ENCODE results near the gene PSME3.

The PSME3 gene

DNA sequence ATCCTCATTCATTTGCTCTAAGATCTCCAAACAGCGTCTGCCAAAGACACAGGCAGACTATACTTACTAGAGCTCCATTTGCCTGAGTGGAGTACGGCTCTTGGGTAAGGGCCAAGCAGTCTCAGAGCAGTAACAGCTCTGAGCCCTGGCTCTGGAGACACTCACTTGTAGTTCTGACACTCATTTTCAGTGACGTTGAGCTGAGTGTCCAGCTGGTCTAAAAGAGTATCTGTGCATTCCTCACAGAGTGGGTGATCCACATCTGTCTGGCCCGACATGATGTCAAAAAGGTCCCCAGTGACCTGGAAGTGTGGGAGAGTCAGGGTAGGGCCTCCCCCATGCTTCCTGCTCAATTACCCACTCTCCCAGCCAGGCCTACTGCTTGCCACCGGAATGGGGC lies 14.8 kb upstream of the PSME3 start:
- no peak for DNase-seq

DNA sequence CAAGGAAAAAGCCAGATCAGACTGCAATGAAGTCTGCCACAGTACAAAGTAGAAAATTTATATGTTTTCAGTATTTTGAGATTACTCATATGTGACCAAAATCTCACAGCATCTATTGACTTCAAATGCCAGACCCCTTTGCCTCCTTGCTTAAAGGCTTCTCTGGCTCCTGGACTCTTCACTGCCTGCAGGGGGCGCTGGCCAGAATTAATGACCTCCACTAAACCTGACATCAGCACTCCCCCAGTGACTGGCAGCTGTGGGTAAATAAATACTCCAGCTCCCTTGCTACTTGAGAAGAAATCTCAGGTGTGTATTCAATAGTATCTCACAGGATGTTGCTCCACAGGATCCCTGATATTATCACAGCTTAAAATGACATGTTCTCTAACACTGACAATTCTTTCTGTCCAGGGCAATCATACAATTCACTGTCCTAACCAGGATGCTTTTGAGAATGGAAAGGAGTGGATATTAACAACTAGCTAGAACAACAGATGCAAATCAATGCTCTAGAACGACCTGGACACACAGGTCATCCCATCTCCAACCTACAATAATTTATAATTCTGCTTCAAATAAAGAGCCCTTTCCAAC lies 13.2 kb upstream of the PSME3 start:
- peak; percentile 81 for DNase-seq

DNA sequence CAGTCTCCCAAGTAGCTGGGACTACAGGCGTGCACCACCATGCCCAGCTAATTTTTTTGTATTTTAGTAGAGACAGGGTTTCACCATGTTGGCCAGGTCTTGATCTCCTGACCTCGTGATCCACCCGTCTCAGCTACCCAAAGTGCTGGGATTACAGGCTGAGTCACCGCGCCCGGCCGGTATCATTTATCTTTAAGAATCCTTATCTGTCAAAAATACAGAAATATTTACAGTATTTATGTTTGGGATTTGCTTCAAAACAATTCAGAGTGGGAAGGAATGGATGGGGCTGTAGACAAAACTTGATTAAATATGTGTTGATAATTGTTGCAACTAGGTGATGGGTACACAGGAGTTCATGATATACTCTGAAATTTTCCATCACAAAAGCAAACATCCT lies 12.0 kb upstream of the PSME3 start:
- no peak for DNase-seq

DNA sequence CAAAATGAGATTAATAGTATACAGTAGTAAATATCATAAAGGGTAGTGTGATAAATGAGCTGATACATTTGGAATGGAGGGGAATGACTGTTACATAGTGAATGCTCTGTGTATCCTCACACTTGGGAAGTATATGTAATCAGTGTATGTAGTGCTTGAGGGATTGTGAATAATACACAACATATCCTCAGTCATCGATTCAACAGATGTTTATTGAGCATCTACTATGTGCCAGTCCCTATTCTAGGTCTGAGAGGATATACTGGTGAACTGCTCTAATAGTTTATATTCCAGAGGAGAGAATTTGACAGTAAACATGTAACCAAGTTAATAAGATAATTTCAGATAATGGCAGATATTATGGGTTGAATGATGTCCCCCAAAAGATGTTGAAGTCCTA lies 5.7 kb upstream of the PSME3 start:
- no peak for DNase-seq

DNA sequence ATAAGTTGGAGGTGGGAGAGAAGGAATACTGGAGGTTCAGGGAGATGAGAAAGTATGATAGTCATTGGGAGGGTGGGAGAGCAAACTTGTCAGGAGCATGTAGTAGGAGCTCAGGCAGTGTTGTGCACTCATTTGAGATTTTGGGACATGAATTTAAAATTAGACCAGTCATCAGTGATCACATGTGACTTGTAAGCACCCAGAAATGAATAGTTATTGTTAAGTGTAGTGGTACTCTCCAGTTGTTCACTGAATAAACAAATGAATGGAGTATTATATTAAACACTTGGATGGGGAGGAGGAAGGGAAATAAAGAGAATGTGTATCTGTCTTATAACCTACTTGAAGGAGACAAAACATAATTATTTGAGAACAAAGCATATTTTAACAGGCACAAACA lies 2.2 kb upstream of the PSME3 start:
- no peak for DNase-seq

DNA sequence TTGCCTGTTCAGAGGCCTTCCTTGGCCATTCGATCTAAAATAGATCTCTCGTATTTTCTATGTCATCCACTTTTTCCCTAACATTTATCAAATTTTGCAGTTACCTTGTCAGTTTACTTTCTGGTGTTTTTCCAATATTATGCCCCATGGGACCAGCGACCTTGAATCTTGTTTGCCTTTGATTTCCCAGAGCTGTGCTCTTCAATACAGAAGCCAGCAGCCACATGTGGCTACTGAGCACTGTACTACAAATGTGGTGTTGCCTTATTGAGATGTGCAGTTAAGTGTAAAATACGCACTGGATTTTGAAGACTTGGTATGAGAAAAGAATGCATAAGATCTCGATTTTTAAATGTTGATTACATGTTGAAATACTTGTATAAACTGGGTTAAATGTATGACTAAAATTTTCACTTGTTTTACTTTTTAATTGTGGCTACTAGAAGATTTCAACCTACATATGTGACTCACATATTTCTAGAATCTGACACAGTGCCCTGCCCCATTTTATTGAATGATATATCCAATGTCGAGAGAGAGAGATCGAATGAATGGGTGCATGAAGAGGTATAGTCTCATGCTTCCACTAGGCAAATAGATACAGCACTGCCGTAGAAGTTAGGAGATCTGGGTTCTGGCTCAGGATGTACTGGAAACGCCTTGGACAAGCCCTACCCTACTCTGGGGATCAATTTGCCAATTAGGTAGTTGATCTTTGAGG lies 824 bp upstream of the PSME3 start:
- no peak for DNase-seq

DNA sequence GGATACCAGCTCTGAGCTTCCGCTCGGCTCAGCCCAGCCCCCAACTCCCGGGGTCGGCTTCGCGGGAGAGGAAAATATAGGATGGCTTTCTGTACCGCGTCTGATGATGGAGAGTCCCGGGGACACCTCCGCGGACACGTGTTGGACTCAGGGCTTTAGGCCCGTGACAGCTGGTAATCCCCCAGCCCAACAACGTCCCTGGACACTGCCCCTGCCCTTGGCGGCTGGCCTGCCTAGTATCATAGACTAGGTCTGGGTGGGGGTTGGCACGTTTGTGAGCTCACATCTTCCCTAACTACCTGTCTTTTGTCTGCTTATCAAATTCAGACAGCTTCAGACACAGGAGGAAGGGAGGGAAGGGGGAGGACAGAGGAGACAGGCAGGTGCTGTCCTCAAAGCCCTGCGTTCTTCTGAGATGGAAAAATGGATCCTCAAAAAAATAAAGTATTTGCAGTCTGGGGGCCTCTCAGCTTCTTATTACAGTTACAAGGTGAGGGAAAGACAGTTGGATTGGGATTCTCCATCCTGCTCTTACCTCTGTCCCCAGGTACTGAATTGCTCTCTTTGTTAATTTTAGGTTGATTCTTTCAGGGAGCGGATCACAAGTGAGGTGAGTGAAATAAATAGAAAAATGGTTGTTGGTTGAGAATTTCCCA lies 698 bp downstream of the PSME3 start:
- no peak for DNase-seq

DNA sequence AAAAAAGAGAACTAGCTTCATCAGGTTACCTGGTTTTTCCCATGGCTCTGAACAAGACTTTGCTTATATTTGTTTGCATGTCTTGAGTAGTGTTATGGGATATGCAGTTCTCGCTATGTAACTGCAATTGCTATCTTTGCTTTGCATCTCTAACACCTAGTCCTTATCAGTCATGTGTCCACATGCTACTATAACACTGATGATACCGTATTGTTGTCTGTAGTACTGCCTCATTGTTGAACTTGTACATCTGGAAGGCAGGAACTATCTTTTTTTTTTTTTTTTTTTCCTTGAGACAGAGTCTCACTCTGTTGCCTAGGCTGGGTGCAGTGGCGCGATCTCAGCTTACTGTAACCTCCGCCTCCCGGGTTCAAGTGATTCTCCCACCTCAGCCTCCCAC lies 2.5 kb downstream of the PSME3 start:
- DNase-seq, result no peak

DNA sequence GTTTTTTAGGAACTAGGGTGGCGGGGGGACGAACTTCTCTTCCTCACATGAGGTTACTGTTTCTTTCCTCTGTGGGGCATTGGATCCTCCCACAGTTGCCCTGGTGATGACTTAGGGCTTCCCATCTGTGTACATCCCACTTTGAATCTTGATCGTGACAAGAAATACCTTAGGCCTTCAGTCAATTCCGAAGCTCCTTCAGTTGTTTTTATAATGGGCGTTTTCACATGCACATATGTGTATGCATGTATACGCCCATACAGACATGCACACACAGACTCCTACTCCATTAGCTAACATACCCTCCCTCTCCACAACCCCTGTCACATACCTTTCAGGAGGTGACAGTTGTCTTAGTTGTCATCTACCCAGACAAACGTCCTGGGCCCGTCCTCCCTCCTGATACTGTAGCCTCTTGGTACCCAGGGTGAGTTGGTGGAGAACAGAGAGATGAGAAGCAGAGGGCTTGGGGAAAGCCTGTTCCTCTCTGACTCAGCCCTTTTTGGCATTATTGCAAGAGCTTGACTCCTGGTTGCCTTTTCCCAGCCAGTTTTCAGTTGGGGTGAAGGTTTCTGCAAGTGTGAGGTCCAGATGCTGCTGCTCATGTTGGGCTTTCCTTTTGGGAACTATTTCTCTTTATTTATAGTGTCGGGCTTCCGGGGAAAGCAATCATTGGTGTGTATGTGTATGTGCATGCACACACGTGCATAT lies 8.9 kb downstream of the PSME3 start:
- no peak for DNase-seq

DNA sequence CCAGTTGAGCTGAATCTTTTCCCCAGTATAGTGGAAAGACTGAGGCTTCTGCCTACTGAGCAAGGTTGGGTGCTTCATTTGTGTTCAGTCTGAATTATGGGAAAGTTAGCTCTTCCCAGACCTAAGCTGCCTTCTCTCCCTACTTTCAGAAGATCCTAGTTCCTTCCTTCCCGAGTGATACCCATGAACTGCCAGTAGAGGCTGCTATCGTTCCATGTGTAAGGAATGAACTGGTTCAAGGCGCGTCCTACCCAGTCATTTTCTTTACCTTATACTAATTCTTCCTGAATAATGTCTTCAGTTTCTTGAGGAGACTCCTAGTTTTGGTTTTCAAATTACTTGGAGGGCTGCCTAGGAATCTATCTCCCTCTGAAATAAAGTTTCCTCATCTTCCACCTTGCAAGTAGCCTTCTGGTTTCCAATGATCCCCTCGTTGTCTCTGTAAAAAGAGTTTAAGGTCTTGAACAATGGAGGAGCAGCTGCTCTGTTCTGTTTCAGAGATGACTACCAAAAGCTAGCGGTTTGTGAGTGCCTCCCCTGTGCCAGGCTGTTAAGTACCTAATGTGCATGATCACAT lies 10.2 kb downstream of the PSME3 start:
- peak; percentile 61 for DNase-seq

DNA sequence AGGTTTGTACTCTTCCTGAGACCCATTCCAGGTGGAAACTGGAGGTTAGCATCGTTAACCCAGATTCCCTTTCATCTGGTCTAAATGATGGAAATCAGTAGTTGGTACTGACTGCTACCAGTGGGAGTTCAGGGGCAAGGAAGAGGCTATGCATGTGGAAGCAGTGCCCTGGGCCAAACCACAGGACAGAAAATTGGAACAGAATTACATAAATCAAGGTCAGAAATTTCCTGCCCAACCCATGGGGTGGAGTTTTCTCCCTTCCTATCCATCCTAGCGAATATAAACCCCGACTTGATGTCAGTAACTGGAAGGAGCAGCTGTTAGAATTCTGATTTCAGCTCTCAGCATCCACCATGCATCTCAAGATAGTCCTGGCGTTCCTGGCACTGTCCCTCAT lies 11.1 kb downstream of the PSME3 start, which contains the start of gene AOC2:
TSS of gene AOC2 (plus strand) at position 310 of the 400 bp plus-strand sequence. CDS start at position 357, 47 bp downstream.
- DNase-seq, result no peak

DNA sequence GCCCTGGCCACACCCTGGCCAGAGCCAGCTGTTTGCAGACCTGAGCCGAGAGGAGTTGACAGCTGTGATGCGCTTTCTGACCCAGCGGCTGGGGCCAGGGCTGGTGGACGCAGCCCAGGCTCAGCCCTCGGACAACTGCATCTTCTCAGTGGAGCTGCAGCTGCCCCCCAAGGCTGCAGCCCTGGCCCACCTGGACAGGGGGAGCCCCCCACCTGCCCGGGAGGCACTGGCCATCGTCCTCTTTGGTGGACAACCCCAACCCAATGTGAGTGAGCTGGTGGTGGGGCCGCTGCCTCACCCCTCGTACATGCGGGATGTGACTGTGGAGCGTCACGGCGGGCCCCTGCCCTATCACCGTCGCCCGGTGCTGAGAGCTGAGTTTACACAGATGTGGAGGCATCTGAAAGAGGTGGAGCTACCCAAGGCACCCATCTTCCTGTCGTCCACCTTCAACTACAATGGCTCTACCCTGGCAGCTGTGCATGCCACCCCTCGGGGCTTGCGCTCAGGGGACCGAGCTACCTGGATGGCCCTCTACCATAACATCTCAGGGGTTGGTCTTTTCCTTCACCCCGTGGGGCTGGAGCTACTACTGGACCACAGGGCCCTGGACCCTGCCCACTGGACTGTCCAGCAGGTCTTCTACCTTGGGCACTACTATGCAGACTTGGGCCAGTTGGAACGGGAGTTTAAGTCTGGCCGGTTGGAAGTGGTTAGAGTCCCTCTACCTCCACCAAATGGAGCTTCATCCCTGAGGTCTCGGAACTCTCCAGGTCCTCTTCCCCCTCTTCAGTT lies 11.8 kb downstream of the PSME3 start:
- DNase-seq, result no peak

DNA sequence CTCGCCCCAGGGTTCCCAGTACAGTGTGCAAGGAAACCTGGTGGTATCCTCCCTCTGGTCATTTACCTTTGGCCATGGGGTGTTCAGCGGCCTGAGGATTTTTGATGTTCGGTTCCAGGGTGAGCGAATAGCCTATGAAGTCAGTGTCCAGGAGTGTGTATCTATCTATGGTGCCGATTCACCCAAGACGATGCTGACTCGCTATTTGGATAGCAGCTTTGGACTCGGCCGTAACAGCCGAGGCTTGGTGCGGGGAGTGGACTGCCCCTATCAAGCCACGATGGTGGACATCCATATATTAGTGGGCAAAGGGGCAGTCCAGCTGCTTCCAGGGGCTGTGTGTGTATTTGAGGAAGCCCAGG lies 12.3 kb downstream of the PSME3 start:
- no peak for DNase-seq

DNA sequence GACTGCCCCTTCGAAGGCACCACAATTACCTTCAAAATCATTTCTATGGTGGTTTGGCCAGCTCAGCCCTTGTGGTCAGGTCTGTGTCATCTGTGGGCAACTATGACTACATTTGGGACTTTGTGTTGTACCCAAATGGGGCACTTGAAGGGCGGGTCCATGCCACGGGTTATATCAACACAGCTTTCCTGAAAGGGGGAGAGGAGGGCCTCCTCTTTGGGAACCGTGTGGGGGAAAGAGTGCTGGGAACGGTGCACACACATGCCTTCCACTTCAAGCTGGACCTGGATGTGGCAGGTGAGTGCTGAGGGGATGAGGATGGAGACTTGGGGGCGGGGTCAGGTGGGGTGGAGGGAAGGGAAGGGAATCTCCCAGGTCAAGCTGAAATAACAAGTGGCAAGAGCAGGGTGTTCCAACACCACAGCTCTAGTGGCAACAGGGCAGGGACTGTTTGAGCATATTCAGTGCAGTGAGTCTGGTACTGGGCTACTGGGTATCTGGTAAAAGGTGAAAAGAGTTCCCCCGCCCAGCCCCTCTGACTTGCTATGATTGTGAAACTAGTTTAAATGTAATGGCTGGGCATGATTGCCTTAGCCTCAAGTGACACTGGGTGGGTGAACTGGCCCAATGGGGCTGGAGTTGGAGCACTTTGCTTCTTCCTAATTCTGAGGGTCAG lies 12.9 kb downstream of the PSME3 start:
- peak; percentile 79 for DNase-seq

DNA sequence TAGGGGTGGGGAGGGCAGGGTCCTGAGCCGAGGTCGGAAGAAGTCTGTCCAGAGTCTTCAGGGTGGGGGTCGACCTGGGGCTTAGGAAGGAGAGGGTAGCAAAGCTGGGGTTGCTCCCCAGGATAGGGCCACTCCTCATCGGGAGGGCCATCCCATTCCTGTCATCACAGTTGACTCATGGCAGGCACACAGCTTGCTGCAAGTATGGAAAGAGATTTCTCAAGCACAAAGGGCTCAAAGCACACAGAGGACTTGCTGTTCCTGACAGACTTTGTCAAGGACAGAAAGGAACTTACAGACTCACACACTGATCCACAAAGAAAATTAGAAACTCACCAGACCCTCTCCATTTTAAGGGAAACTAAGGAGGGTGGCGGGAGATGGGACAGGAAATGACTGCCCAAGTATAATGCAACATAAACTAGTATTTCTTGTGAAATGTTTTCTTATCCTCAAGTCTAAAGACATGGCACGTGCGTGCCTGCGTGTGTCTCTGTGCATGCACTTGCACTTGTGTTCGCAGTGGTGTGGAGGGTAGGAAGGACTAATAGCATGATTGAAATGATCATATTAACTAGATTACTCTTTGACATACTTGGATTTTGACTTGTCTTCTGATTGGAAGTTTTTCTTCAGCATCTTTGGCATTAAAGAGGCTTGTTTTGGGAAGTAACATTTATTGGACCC lies 13.5 kb downstream of the PSME3 start:
- peak; percentile 86 for DNase-seq

DNA sequence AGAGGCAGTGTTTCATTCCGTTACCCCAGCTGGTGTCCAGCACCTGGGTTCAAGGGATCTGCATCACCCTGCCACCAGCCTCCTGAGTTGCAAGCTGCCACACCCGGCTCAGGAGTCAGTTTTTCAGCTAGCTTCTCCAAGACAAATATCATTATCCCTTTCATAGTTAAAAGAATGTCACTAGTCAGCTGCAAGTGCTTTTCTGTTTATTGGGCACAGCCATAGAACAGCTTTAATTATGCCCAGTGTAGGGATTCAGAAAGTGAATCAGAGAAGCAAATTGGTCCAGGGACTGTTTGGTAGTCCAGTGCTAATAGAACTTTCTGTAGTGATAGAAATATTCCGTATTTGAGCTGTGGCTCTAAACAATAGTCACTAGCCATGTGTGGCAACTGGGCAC lies 14.9 kb downstream of the PSME3 start:
- no peak for DNase-seq

DNA sequence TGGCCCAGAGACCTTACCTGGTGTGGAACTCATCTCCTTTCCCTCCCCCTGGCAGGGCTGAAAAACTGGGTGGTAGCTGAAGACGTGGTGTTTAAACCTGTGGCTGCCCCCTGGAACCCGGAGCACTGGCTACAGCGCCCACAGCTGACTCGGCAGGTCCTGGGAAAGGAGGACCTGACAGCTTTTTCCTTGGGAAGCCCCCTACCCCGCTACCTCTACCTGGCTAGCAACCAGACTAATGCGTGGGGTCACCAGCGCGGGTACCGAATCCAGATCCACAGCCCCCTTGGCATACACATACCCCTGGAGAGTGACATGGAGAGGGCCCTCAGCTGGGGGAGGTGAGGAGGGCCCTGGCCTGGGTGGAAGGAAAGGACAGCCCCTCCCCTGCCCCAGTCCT lies 15.8 kb downstream of the PSME3 start:
- DNase-seq, result no peak

DNA sequence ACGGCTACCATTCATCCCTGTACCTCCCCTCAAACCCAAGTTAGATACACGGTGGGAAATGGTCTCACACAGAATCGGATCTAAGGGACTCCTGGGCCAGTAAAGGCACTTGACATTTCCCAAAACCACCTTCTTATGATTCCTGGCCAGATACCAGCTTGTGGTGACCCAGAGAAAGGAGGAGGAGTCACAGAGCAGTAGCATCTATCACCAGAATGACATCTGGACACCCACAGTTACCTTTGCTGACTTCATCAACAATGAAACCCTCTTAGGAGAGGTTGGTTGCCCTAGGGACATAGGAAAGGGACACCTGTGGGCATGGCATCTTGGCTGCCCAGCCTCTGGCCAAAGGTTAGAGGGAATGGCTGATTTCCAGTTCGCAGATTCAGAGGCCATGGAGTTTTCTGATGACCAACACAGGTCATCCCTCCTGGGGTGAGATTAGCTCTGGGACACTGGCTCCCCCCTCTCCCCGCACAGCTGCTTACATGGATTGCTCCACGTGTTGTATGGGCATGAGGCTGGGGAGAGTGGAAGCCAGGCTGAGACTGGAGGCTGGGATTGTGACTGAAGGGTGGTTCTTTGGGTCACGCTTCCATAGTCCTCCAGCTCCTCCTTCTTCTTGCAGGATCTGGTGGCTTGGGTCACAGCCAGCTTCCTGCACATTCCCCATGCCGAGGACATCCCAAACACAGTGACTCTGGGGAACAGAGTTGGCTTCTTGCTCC lies 16.4 kb downstream of the PSME3 start:
- DNase-seq, result no peak

DNA sequence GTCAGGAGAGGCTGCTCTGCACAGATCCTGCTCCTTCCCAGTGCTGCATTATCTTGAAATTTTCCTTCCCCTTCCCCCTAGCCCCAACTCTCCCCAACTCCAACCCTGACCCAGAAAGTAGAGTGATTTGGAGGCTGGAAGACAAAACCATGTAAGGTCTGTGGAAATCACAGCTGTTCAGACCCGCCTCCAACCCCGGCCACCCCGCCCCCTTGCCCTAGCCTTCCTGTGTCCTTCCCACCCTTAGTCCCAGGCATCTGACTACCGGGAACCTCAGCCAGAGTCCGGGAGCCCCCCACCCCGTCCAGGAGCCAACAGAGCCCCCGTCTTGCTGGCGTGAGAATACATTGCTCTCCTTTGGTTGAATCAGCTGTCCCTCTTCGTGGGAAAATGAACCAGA lies 17.8 kb downstream of the PSME3 start, which contains the start of gene AOC3:
TSS of gene AOC3 (plus strand) at position 246 of the 400 bp plus-strand sequence. CDS start at position 391, 145 bp downstream.
- no peak for DNase-seq

Measured in inflammatory macrophage treated with lipopolysaccharide for 4 hours (primary cell).